T-helper 17 cell (primary cell): ENCODE results near the gene CDKN1C. TPM values are rescaled to one million over a fixed set of nuclear protein-coding genes. Genes with fewer than 3 reads are reported as not detected.

Experiments used
- ATAC-seq: fragments of 150-1000 bp; cut with Tn5 transposase; 2 replicates; pipeline ENCODE4 v1.10.0; 2021; ENCODE audit warnings: mild to moderate bottlenecking, moderate library complexity
- DNase-seq, 3 donors: peaks; one replicate each; pipeline versions ENCODE4 v3.0.0 to v3.0.0-alpha.2; 2020 to 2021
- H3K9me3 ChIP-seq: one replicate; pipeline ENCODE4 v1.7.0; 2013; ENCODE audit warnings: low read length, mild to moderate bottlenecking; ENCODE audit not compliant: control insufficient read depth, poor library complexity, severe bottlenecking
- H3K27ac Mint-ChIP-seq: one replicate; pipeline ENCODE4 v1.8.0; 2022; ENCODE audit warnings: mild to moderate bottlenecking, moderate library complexity, mixed read lengths
- H3K27me3 Mint-ChIP-seq: one replicate; pipeline ENCODE4 v1.8.0; 2022; ENCODE audit warnings: mixed read lengths
- H3K36me3 Mint-ChIP-seq: one replicate; pipeline ENCODE4 v1.8.0; 2022; ENCODE audit warnings: low read depth, mixed read lengths
- H3K4me1 Mint-ChIP-seq: one replicate; pipeline ENCODE4 v1.8.0; 2022; ENCODE audit warnings: mild to moderate bottlenecking, mixed read lengths
- H3K4me3 Mint-ChIP-seq: one replicate; pipeline ENCODE4 v1.8.0; 2022; ENCODE audit warnings: mild to moderate bottlenecking, moderate library complexity, mixed read lengths
- total RNA-seq, 4 donors: library from RNA in 2 of 4; stranded (reverse) in 2 of 4; gene quantifications; one replicate each; pipeline ENCODE4 v1.2.3 and lab custom pipeline; 2022 to 2026

Gene CDKN1C
- total RNA-seq, 2 donors from 2014 or later = 0.91 to 2.6 TPM

GRCh38 chr11:2927851-2928604 is 42.5 kb upstream of the CDKN1C start:
- peak overlapping the region; percentile 90 for H3K4me3 Mint-ChIP-seq
- peak overlapping the region; percentile 19 for H3K27ac Mint-ChIP-seq
- H3K27me3 Mint-ChIP-seq = peaks cover 9% of the 10 kb centered on the region
- DNase-seq (peak in 1 of 3 donors; percentile 10), ATAC-seq (no peak)
- no peaks in the 10 kb centered on the region for H3K36me3 Mint-ChIP-seq
- no peaks in the 10 kb centered on the region for H3K9me3 ChIP-seq
- H3K4me1 Mint-ChIP-seq = peaks cover 17% of the 10 kb centered on the region

- ATAC-seq = no peak
- Mint-ChIP-seq H3K4me3 (peak overlapping the region; percentile 90), H3K27ac (peak overlapping the region; percentile 19)
Measured at GRCh38 chr11:2927121-2927800, 41.7 kb upstream of the CDKN1C start.

DNA sequence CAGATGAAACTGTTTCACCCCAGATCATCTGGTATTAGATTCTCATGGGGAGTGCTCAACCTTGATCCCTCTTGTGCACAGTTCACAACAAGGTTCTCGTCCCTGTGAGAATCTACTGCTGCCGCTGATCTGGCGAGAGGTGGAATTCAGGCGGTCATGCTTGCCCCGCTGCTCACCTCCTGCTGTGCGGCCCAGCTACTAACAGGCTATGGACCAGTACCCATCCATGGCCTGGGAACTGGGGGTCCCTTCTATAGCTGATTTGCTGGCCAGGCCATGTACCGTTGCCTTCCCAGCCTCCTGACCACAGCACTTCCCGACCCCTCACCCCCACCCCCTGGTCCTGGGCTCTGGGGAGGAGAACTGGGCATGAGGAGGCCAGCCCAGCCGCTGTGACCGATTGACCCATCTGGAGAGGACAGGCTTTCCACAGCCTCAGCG is 41.1 kb upstream of the CDKN1C start:
- no peaks in the 10 kb centered on the region for H3K9me3 ChIP-seq
- Mint-ChIP-seq H3K27ac (no peak overlapping the region), H3K4me3 (no peak overlapping the region), H3K36me3 (no peaks in the 10 kb centered on the region), H3K4me1 (peaks cover 17% of the 10 kb centered on the region), H3K27me3 (peaks cover 9% of the 10 kb centered on the region)
- ATAC-seq (no peak), DNase-seq (no peak)

More at GRCh38 chr11:2927121-2927800, 41.7 kb upstream of the CDKN1C start:
- peaks cover 9% of the 10 kb centered on the region for H3K27me3 Mint-ChIP-seq
- H3K9me3 ChIP-seq = no peaks in the 10 kb centered on the region
- no peaks in the 10 kb centered on the region for H3K36me3 Mint-ChIP-seq
- H3K4me1 Mint-ChIP-seq = peaks cover 17% of the 10 kb centered on the region
- DNase-seq = no peak

DNA sequence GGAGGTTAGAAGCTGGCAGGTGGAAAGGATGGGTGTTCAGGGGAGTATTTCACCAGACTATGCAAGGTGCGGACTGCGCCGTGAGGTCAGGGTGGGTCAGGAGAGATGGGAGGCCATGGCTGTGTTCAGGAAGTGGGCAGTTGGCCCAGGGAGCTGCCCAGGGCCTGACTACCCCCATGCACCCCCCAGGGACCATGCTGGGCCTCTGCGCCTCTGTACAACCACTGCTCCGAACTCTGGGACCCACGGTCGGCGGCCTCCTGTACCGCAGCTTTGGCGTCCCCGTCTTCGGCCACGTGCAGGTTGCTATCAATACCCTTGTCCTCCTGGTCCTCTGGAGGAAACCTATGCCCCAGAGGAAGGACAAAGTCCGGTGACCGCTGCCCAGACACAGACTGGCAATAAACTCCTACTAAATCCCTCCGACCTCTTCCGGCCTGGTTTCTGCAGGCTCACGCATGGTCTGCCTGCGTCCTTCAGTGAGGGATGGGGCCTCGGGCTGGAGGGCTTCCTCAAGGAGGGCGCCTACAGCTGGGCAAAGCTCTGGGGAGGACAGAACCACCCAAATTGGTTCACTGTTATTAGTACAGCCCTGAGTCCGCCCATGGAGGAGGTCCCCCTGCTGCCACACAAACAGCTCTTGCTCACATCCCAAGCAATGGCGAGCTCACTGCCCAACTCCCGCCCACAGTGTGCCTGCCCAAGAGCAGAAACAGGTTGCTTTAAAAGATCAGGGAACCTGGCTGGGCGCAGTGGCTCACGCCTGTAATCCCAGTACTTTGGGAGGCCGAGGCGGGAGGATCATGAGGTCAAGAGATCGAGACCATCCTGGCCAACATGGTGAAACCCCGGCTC is 39.5 kb upstream of the CDKN1C start:
- no peak overlapping the region for H3K4me3 Mint-ChIP-seq
- ATAC-seq (no peak), DNase-seq (no peak)
- peaks cover 11% of the 10 kb centered on the region for H3K4me1 Mint-ChIP-seq
- H3K27ac Mint-ChIP-seq = no peak overlapping the region
- no peaks in the 10 kb centered on the region for H3K9me3 ChIP-seq
- peaks cover 9% of the 10 kb centered on the region for H3K27me3 Mint-ChIP-seq
- no peaks in the 10 kb centered on the region for H3K36me3 Mint-ChIP-seq

DNA sequence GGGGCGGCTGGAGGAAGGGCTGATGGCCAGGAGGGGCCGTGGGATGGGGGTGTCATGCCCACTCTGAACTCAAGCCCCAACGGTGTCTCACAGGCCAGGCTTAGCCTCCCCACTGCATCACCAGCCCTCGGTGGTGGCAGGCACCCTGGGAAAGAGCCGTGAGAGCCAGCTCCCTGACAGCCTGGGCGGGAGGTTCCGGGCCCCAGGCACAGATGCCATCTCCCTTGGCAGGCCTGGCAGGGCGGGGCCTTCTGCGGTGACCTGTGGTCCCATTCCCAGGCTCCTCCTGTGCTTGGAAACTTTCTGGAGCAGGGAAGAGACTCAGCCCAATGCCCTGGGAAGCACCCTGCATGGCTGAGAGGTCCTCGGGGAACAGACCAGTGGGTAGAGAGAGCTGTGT is 38.8 kb upstream of the CDKN1C start:
- ATAC-seq = no peak
- Mint-ChIP-seq H3K4me1 (peaks cover 8% of the 10 kb centered on the region), H3K27me3 (peaks cover 9% of the 10 kb centered on the region), H3K27ac (no peak overlapping the region), H3K36me3 (no peaks in the 10 kb centered on the region), H3K4me3 (no peak overlapping the region)
- DNase-seq = no peak
- no peaks in the 10 kb centered on the region for H3K9me3 ChIP-seq

DNA sequence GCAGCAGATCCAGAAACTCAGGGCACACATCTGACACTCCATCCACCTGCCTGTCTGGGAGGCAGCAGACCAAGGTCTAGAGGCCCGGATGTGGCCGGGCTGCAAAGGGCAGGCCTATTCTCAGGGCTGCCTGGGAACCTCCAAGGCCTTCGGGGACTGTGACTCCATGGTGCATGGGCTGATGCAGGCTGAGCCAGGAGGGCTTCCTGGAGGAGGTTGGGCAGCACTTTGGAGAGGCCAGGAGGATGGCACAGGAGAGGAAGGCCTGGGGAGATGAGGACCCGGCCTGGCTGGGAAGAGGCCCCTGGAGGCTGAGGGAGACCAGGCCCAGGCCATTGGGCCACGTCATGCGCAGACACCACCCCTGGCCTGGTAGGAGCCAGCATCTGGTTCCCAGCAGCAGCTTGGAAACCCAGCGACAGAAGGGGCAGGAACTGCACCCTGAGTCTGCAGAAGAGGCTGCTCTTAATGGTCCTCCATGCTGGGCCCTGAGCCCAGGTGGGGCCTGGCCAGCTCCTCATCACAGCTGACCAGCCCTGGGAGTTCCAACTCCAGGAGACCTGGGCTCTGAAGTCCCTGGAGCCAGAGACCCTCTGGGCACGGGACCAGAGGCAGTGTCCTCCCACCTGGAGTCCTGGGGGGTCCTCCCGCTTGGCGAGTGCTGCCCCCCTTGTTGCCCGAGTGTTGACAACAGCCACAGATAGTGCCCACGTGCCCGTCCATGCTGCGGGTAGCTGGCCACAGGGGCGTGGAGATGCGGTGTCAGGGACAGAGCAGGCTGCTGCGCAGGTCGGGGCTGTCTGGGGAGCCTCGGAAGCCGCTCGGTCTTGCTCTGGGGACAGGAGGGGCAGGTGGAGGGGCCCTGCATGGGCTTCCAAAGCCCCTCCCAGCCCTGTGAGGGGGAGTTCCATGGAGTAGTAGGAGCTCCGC is 38.1 kb upstream of the CDKN1C start:
- Mint-ChIP-seq H3K27me3 (peaks cover 9% of the 10 kb centered on the region), H3K36me3 (no peaks in the 10 kb centered on the region), H3K4me1 (peaks cover 11% of the 10 kb centered on the region), H3K4me3 (no peak overlapping the region), H3K27ac (no peak overlapping the region)
- no peaks in the 10 kb centered on the region for H3K9me3 ChIP-seq
- ATAC-seq (no peak), DNase-seq (no peak)

GRCh38 chr11:2922655-2923054 is 37.1 kb upstream of the CDKN1C start:
- Mint-ChIP-seq H3K27ac (no peak overlapping the region), H3K4me1 (peaks cover 4% of the 10 kb centered on the region), H3K36me3 (no peaks in the 10 kb centered on the region), H3K27me3 (peaks cover 2% of the 10 kb centered on the region), H3K4me3 (no peak overlapping the region)
- no peak for ATAC-seq
- no peaks in the 10 kb centered on the region for H3K9me3 ChIP-seq
- no peak for DNase-seq

GRCh38 chr11:2921742-2922493 is 36.3 kb upstream of the CDKN1C start:
- Mint-ChIP-seq H3K4me1 (peaks cover 2% of the 10 kb centered on the region), H3K36me3 (no peaks in the 10 kb centered on the region), H3K27ac (no peak overlapping the region), H3K4me3 (no peak overlapping the region), H3K27me3 (no peaks in the 10 kb centered on the region)
- DNase-seq = no peak
- H3K9me3 ChIP-seq = no peaks in the 10 kb centered on the region
- no peak for ATAC-seq

- peaks cover 2% of the 10 kb centered on the region for H3K4me1 Mint-ChIP-seq
- H3K27me3 Mint-ChIP-seq = no peaks in the 10 kb centered on the region
- no peak overlapping the region for H3K4me3 Mint-ChIP-seq
- no peaks in the 10 kb centered on the region for H3K9me3 ChIP-seq
- ATAC-seq (no peak), DNase-seq (no peak)
- H3K27ac Mint-ChIP-seq = no peak overlapping the region
- H3K36me3 Mint-ChIP-seq = no peaks in the 10 kb centered on the region
Measured at GRCh38 chr11:2921261-2921660, 35.7 kb upstream of the CDKN1C start.

GRCh38 chr11:2920343-2920742 is 34.8 kb upstream of the CDKN1C start:
- Mint-ChIP-seq H3K4me3 (no peak overlapping the region), H3K27ac (no peak overlapping the region), H3K4me1 (peaks cover 2% of the 10 kb centered on the region), H3K36me3 (no peaks in the 10 kb centered on the region), H3K27me3 (no peaks in the 10 kb centered on the region)
- ATAC-seq (no peak), DNase-seq (no peak)
- H3K9me3 ChIP-seq = no peaks in the 10 kb centered on the region

DNA sequence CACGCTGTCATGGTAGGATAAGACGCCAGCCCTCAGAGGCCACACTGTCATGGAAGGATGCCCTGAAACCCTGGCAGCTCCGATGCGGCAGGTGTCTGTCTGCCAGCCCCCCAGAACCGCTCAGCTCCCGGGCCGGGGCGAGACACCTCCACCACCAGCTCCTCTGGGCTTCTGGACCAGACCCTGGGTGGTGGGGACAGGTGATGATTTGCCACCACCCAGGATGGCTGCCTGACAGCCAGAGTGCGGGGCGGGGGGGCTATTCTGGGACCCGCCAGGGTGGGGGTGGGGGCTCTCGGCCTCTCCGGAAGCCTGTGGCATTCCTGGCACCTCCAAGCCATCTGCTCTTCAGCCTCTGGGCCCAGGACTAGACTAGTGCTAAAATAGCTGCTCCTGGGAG is 34.3 kb upstream of the CDKN1C start:
- no peak overlapping the region for H3K4me3 Mint-ChIP-seq
- no peaks in the 10 kb centered on the region for H3K9me3 ChIP-seq
- no peak overlapping the region for H3K27ac Mint-ChIP-seq
- H3K27me3 Mint-ChIP-seq = no peaks in the 10 kb centered on the region
- peaks cover 2% of the 10 kb centered on the region for H3K4me1 Mint-ChIP-seq
- no peaks in the 10 kb centered on the region for H3K36me3 Mint-ChIP-seq
- no peak for DNase-seq
- no peak for ATAC-seq

- Mint-ChIP-seq H3K4me3 (no peak overlapping the region), H3K27ac (no peak overlapping the region), H3K27me3 (no peaks in the 10 kb centered on the region), H3K36me3 (no peaks in the 10 kb centered on the region), H3K4me1 (peaks cover 2% of the 10 kb centered on the region)
- no peaks in the 10 kb centered on the region for H3K9me3 ChIP-seq
- DNase-seq (no peak), ATAC-seq (no peak)
Measured at GRCh38 chr11:2919188-2919587, 33.6 kb upstream of the CDKN1C start.
